Fibroblast of pulmonary artery (primary cell): Measurements from ENCODE around the gene TPCN2.

ENCODE experiments used
- DNase-seq: peaks from one replicate; pipeline ENCODE4 v3.0.0-alpha.2; 2010; ENCODE audit warnings: low read depth
- H3K4me3 ChIP-seq: replicated peaks from 2 replicates; pipeline ENCODE4 v1.5.1; 2011; ENCODE audit warnings: low read depth, mild to moderate bottlenecking, control low read depth, low read length, moderate library complexity
- TF ChIP-seq, protein P1 (sequence below): IDR thresholded peaks from 2 replicates; pipeline ENCODE4 v1.5.1; 2011; ENCODE audit warnings: mild to moderate bottlenecking, control low read depth, low read length, inconsistent platforms; ENCODE audit errors: missing control alignments

TPCN2 gene

DNA sequence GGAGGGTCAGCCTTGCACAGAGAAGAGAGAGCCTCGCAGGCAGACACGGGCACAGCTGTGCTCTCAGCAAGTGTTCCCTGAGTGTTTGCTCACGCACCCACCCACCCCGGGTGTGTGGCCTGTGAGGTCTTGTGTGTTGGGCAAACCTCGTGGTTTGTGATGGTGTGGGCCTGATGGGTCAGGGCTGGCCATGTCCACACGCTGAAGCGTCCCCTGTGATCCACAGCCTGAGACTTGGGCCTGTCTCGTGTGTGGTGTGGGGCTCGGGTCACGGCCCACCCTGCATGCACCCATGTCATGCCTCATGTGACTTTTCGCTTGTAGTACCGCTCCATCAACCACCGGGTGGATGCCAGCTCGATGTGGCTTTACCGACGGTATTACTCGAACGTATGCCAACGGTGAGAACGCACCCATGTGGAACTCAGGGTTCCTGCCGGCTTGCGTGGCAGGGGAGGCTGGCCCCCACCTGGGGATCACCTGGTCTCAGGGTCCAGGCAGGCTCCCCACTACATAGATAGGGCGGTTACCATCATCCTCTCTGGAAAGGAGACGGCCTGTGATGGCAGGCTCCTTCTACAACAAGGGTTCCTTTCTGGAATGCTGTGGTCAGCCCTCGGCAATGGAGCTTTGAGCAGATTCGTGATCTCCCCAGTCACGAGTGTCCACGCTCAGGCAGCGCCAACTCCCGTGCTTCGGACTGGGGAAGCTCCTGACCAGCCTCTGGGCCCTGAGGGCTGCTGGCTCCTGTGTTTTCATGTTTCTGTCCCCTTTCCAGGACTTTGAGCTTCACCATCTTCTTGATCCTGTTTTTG is 5.9 kb downstream of the TPCN2 start:
- H3K4me3 ChIP-seq: no peak overlapping the region
- no peak for DNase-seq
- TF ChIP-seq, protein P1, sequence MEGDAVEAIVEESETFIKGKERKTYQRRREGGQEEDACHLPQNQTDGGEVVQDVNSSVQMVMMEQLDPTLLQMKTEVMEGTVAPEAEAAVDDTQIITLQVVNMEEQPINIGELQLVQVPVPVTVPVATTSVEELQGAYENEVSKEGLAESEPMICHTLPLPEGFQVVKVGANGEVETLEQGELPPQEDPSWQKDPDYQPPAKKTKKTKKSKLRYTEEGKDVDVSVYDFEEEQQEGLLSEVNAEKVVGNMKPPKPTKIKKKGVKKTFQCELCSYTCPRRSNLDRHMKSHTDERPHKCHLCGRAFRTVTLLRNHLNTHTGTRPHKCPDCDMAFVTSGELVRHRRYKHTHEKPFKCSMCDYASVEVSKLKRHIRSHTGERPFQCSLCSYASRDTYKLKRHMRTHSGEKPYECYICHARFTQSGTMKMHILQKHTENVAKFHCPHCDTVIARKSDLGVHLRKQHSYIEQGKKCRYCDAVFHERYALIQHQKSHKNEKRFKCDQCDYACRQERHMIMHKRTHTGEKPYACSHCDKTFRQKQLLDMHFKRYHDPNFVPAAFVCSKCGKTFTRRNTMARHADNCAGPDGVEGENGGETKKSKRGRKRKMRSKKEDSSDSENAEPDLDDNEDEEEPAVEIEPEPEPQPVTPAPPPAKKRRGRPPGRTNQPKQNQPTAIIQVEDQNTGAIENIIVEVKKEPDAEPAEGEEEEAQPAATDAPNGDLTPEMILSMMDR: no peak

DNA sequence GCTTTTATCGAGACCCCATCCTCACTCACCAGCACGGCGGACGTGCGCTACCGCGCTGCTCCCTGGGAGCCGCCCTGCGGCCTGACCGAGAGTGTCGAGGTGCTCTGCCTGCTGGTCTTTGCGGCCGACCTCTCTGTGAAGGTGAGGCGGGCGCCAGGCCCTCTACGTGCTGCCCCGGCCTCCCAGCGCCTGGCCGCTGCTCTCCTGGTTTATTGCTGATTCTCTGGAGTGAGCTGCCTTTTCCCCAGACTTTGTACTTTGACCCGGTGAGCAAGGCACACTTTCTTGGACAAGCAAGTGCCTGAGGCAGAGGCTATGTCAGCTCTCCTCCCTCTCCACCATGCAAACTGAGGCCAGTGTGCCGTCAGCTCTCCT is 6.5 kb downstream of the TPCN2 start:
- DNase-seq: no peak
- TF ChIP-seq, protein P1: no peak
- H3K4me3 ChIP-seq: no peak overlapping the region

DNA sequence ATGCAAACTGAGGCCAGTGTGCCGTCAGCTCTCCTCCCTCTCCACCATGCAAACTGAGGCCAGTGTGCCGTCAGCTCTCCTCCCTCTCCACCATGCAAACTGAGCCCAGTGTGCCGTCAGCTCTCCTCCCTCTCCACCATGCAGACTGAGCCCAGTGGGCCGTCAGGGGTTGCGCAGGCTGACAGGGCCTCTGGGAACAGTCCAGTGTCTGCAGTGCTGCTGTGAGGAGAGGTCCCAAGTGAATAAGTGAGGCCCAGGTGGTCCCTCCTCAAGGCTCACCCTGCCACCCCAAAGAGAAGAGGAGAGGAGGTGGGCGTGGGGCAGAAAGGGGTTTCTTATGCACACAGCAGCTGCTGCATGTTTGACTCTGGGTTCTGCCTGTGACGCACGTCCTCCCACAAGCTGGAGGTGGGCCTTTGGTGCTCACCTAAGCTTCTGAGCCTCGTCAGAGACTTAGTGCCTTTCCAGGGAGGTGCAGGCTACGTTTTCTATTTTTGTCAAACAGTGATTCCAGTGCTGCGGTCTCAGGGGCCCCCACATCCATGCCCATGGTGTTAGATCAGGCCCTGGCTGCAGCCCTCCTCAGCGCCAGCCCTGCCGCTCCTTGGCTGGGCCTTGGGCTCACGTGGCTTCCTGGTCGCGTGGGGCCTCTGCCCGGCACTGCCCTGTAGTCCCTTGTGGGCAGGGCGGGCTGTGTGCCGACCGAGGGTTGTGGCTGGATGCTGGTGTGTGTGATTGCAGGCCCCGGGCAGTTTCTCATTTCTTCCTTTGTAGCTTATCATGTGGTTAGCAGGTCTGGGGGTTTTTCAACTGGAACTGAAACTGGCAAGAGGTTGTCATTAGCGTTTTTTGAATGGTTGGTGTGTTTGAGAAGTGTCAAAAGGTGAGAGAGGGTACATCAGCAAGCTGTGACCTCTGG is 7.1 kb downstream of the TPCN2 start:
- TF ChIP-seq, protein P1: no peak
- H3K4me3 ChIP-seq: no peak overlapping the region
- no peak for DNase-seq

DNA sequence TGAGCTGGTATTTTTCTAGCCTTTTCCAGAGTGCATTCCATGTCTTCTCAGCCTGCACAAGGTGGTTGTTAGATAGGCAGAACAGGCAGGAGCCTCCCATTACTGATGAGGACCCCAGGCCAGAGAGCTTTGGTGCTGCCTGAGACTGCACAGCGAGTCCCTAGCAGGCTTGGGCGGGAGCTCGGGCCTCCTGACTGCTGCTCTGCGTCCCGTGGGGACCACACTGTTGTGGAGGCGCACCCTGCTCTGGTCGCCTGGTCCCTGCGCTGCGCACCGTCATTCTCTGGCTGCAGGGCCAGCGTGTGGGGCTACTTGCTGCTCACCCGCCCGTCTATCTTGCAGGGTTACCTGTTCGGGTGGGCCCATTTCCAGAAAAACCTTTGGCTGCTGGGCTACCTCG is 8.5 kb downstream of the TPCN2 start:
- no peak overlapping the region for H3K4me3 ChIP-seq
- DNase-seq: no peak
- TF ChIP-seq, protein P1: no peak

DNA sequence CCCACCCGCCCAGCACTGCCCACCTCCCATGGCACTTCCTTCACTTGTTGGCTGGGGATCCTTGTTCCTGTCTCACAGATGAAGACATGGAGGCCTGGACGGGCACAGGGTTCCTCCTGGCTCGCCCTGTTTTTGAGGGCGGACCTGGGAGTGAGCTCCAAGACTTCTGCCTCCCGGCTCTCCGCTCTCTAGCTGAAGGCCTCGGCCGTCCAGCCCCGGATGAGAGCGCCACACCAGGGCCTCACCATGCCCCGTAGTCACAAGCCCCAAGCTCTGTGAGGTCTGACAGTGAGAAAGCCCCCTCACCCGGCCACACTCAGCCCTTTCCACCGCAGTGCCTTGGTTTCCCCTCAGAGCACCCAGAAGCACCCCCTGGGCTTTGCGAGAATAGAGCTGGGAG is 9.1 kb downstream of the TPCN2 start:
- H3K4me3 ChIP-seq: no peak overlapping the region
- TF ChIP-seq, protein P1: no peak
- DNase-seq: no peak

DNA sequence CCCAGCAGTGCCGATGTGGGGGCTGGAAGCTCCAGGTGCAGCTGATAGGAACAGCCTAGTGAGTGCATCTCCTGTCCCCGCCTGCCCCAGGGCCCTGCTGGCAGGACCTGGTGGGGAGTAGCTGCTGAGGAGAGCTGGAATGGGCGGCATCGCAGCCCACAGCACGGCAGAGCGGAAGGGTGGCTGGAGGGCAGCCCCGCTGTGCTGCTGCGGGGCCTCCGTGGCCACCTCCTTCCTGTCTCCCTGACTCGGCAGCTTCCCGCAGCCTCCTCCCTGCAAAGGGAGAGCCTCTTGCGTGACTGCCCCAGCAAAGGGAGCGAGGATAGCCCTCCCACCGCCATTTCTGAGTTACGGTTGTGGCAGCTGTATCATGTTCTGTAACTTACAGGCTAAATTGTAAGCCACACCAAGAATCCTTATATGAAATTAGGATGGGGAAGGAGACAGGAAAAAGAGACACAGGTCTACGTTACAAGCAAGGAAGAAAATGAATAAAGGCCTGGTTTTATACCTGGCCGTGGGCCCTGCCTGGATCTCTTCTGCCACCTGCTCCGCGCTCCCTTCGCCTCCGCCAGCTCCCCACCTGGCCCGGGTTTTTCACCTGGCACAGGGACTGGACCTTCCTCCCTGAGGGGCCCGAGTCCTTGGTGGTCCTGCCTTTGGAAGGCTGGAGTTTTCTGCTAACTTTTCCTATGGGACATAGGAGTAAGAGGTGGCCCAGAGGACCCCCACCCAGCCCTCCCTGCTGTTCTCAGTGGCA is 10.0 kb downstream of the TPCN2 start:
- no peak for DNase-seq
- TF ChIP-seq, protein P1: no peak
- no peak overlapping the region for H3K4me3 ChIP-seq
